SKM-1 (cell line): ENCODE results near the gene SLC6A13.

Experiments used
- DNase-seq: peaks from one replicate; lab custom pipeline; 2025; ENCODE audit not compliant: unreplicated experiment; lab: John Stamatoyannopoulos, UW

SLC6A13 gene

DNA sequence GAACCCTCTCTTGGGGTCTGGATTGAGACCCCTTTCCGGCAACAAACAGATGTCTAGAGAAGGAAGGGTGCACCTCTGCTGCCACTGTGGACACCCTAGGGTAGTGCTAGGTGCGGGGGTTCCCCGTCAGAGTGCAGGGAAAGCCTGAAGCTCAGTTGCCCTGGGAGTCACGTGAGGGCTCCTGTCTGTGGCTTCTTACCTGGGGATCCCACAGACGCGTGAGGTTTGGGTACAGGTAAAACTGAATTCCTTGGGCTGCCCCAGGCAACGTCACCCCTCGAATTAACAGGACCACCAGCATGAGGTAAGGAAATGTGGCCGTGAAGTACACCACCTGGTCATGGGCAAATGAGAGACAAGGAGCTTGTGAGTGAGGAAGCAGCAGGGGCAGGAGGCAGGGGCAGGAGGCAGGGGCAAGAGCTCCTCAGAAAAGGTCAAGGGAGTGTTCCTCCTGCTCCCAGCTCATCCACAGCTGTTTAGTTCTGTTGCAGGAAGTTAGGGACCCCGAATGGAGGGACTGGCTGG lies 27.7 kb downstream of the SLC6A13 start:
- DNase-seq = no peak

DNA sequence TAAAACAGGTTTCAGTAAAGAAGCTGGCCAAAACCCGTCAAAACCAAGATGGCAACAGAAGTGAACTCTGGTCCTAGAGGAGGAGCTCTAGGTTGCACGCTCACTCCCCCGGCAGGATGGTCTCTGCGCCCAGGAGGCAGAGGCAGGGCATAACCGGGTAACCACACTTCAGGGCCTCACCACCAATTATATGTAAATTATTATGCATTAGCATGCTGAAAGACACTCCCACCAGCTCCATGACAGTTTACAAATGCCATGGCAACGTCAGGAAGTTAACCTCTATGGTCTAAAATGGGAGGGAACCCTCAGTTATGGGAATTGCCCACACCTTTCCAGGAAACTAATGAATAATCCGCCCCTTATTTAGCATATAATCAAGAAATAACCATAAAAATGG lies 28.6 kb downstream of the SLC6A13 start:
- DNase-seq = no peak

DNA sequence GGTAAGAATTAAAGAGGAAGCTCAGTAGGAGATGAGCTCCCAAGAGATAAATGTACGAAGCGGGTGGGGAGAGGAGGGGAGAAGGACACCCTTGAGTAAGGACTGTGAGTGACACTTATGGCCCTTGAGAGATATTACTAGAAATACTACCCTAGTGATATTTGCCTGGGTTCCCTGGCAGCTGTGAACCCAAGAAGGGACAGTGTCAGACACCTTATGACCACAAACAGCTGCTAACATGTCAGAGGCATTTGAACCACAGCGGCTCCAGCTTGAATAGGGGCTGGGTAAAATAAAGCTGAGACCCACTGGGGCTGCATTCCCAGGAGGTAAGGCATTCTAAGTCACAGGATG lies 29.0 kb downstream of the SLC6A13 start:
- DNase-seq = no peak

DNA sequence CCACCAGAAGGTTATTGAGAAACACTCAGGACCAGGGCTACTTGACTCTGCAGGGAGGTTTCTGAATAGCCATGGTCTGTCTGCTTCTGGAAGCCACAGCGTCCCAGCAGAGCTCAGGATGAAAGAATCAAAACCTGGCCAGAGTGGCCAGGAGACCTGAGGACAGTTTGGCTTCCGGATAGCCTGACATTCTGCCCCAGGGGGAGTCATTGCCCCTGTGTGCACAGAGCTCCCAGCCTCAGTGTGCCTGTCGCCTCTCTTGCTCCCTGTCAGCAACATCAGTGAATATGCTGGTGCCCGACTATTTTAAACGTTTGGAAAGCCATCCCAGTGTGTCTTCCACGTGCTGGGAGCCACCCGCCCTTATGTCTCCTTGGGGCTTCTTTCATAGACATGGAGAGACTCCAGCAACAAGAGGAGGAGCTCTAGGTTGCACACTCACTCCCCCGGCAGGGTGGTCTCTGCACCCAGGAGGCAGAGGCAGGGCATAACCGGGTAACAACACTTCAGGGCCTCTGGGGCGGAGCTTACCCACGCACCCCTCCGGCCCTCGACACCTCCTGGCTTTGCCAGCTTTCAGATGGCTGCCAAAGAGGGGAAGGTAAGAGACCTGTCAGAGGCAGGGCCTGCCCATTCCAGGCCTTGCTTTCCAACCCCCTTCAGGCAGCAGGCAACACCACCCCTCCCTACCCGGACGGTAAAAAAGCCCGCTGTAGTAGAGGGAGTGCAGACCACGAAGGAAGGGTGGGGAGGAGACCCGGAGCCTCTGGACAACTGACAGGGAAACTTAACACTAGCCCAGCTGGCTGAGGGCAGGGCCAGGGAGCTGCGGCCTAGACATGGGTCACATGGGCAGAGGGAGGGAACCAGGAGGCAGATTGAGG lies 29.7 kb downstream of the SLC6A13 start:
- no peak for DNase-seq

DNA sequence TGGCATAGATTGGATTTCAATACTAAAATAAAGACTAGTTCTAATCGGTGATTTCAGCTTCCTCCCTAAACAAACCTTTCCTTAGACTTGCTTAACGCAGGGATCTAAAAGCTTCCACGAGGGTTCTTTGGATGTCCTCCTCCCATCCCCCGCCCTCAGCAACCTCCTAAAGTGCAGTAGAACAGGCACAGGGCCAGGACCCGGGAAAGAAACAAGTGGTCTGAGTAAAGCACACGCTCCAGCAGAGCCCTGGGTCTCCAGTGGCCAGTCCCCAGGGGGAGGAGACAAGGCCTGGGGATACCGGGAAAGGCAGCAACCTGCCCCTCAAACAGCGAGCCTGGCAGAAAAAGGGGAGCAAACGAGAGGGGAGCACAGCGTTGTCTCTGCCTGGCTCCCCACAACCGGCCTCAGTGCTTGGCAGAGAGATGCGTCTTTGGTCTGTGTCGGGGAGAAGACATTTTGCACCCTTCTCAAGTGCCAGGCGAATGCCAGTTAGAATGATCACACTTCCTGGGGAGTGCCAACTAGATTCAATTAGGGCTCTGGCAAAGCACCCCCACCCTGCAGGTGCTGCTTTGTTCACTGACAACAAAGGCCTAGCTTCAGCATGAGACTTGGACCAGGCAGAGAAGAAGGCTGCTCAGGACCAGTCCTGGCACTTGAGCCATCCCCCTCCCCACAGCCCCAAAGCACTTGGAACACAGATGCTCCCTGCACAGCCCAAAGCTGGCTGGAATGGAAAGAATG lies 31.5 kb downstream of the SLC6A13 start:
- DNase-seq = no peak

DNA sequence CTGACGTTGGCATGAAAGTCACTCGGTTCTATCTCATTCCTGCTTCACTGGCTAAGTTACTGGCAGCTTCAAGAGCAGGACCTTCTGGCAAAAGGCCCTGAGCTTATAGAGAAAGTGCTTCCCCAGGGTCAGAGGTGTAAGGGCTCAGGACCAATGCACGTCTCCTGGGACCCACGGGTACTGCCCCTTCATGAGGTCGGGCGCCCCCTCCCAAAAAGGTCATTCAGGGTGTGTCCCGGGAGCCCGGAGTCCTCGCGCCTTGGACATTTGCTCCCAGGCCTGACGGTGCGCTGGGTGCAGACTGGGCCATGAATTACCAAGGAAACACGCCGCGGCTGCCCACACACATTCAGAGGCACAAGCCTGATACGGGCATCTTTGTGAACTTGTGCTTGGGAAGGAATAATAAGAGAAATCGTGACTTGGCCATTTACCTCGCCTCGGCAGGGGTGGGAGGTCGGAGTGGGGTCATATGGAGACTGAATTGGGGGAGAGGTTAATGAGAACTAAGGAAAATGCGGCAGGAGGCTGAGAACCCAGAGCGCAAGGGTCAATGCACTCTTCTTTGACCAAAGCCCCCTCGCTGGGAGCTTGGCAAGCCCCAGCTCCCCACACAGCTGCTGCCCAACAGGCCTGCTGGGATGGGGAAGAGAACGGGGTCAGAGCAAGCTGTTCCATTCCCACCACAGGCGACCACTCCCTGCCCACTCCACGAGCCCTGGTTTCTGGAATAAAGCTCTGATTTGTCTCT lies 33.0 kb downstream of the SLC6A13 start:
- no peak for DNase-seq

DNA sequence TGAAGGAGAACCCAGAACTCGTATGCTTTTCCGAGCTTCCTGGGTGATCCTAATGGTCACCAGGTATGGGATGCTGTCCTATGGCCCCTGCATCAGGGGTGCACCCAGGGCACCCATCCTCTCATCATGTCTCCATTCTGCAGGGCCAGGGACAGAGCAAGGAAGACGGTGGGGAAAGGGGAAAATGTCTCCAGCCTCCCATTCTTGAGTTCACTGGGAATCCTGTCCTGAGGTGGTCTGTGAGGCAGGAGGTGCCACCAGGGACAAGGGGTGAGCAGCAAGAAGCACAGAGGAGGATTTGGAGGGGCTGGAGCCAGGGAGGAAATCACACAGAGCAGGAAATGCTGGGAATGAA lies 33.8 kb downstream of the SLC6A13 start:
- DNase-seq = no peak

DNA sequence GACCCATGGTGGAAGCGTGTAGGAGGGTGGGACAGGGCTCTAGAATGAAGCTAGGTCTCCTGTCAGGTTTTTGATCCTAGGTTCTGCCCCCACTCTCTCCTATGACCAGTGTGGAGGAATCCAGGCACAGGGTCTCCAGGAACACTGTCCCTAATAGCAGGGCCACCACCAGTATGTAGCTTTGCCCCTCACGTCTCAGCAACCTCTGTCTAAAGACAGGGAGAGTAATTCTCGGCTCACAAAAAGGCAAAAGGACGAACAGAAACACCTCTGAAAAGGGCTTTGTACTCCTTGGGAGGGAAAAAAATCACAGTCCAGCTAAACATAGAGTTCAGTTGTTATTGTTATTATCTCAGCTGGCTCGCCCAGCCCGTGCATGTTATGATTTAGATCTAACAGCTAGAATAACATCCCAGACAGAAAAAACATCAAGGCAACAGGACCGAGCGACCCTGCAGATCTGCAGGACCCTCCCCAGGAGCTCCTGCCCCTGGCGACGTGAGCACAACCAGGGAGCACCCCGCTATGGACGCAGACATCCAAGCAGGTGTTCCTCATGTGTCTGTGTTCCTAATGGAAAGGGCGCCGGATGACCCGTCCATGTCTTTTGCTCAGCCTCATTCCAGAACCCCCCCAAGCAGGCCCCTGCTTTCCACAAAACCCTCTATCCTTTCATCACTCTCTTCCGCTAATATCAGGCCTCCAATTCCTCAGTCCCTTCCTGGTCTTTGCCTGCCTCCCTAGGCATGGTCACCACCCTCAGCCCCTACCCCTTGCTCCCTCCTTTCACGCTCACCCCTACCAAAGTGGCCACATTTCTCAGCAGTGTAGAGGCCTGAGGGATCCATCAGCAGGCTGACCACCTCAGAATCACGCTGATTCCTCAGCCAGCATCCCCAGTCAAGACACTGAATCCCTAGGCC lies 34.5 kb downstream of the SLC6A13 start:
- DNase-seq = no peak

DNA sequence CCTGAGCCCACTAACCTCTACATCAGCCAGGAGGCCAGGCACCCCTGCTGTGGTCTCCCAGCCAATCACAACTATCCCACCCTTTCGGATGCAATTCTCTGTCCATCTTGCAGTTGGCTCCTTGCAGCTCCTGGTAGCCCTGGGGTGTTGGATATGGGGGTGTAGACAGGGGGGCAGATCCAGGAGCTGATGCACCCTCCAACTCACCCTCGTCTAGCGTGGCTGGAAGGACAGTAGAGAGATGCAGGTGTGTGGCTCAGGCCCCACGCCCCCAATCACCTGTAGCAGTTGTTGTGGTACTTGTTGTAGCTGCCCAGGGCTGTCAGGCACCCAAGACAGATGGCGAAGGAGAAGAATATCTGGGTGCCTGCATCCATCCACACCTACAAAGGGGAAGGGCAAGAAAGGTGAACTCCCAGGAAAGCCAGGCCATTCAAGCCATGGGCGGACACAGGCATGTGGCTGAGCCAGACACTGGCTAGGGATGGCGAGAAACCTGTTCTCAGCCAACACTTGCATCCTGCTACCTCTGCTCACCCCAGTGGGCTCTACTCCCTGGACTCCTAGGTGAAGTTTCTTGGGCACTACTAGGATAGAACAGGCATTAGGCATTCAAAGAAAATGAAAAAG lies 35.2 kb downstream of the SLC6A13 start:
- DNase-seq = no peak

DNA sequence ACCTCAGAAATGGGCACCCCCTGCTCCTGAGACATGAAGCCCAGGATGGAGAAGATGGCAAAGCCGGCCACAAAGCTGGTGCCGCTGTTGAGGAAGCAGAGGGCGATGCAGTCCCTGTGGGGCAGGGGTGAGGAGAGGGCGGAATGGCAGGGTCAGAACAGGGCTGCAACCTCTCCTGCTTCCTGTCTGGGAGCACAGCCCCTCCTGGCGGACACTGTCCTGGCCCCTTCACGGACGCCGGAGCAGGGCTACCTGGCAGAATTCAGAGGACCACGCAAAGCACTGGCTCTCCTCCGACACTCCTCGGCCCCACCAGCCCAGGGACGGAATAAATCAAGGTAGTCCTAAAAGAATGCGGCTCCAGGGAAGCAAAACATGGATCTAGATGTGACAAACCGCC lies 36.2 kb downstream of the SLC6A13 start:
- DNase-seq = no peak

DNA sequence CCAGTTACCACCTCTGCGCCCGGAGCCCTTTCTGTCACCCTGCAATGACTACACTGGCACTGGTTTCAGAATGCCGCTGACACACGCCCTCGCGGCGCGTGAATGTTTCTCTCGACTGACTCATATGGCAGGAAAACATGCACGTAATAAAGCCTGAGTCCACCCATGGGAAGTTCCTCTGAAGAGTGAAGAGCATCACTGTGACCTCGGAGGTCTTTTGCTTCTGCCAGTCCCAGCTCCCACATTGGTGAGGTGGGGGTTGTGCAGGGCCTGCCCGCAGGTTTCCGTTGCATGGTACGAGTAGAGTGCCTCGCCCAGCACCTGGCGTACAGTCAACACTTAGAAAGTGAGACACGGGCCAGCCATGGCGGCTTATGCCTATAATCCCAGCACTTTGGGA lies 37.6 kb downstream of the SLC6A13 start:
- no peak for DNase-seq

DNA sequence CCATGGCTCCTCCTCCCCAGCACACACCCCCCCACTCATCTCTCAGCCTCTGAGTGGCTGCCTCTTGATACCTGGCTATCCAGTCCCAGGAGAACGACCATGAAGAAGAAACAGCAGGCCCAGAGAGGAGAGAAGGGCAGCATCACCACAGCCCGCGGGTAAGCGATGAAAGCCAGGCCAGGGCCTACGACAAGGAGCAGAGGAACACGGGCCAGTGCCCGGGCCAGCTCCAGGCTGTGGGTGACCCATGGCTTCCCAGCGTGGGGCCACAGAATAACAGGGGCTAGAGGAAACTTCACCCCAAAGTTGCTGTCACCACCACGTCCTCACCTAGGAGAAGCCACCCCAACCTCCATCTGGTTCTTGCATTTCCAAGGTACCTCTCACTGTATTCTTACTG lies 38.3 kb downstream of the SLC6A13 start:
- DNase-seq = no peak

DNA sequence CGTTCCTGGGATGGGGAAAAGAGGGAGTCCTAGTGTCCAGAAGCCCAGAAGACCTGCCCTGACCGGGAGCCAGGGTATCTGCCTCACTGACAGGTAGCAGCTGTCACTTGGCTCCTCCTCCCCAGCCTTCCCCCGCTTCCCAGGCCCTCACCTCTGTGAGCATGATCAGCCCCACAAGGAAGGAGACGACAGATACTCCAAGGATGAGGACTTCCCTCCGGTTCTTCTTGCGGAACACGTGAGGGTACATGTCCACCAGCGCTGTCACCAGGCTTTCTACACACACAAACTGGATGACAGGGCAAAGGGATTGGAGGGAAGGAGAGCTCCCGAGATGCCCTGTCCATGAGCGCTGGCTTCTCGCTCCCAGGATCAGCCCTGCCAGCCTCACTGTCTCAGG lies 38.8 kb downstream of the SLC6A13 start:
- DNase-seq = no peak

DNA sequence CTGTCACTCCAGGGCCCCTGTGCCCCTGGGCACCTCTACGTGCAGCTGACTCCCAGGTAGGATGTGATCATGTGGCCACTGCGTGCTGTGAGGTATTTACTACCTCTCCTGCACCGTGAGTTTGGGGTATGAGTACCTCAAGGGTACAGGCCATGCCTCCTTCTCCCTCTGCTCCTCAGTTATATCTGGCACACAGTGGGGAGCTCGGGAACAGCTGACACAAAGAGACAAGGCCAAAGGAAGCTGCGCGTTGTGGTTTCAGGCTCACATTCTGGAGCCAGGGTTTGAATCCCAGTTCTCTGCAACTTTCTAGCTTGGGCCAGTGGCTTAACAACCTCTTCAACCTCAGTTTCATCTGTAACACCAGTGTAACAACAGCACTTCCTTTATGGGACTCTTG lies 40.9 kb downstream of the SLC6A13 start:
- no peak for DNase-seq

DNA sequence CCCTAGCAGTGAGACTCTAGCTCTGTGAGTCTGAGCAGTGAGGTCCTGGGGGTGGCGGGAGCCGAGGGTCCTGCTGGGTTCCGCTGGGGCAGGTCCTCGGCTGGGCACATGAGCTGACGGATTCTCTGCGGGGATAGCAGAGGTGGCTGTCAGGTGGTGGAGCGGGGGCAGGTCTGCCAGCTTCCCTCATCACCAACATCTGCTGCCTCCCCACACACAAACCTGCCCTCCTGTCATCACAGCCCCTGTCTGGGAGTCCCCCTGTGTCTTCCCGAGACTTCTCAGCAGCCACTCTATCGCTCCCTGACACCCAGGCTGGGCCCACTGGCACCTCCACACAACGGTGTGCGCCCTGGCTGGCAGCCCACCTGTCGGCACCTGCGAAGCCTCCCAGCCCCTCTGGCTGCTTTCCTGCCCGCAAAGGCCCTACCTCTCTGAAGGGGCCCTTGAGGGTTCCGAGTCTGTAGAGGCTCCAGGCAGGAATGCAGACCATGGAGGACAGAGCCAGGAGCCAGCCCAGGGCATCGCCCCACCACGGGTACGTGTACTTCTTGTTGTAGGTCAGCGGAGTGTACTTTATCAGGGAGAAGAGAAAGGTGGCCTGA lies 41.6 kb downstream of the SLC6A13 start:
- DNase-seq = no peak

DNA sequence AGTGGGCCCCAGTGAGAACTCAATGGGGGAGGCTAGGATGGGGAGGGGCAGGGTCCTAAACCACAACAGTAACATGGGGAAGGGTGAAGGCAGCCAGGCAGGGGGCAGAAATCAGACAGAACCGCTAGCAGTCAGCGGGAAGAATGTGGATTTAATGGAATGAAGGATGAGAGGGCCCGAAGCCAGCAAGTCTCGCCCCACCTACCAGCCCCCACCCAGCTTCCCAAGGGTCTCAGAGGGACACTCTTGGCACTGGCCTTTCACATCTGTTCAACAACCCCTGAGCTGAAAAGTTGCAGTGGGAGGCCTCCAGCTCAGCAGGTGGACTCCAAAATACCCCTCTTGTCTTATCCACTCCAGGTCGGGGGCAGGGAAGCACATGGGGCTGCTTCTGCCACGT lies 42.1 kb downstream of the SLC6A13 start:
- no peak for DNase-seq

DNA sequence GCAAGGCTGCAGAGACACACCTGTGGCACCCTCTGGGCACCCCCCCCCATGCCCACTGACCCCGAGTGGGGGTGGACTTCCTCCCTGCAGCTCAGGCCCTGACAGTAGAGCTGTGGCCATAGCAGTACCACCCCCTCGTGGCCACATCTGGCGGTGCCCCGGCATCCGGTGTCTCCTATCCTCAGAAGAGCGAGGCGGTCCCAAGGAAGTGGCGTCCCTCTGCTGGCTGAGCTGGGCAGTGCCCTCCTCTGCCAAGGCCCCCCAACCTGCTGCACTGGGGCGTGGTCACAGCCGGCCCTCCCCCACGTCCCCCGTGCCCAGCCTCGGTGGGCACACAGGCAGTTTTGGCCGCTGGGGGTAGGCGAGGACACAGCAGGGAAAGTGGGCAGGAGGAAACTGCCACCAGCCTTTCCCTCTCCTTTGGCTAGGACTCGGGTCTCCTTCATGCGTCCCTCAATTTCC lies 42.7 kb downstream of the SLC6A13 start:
- peak; percentile 13 for DNase-seq

DNA sequence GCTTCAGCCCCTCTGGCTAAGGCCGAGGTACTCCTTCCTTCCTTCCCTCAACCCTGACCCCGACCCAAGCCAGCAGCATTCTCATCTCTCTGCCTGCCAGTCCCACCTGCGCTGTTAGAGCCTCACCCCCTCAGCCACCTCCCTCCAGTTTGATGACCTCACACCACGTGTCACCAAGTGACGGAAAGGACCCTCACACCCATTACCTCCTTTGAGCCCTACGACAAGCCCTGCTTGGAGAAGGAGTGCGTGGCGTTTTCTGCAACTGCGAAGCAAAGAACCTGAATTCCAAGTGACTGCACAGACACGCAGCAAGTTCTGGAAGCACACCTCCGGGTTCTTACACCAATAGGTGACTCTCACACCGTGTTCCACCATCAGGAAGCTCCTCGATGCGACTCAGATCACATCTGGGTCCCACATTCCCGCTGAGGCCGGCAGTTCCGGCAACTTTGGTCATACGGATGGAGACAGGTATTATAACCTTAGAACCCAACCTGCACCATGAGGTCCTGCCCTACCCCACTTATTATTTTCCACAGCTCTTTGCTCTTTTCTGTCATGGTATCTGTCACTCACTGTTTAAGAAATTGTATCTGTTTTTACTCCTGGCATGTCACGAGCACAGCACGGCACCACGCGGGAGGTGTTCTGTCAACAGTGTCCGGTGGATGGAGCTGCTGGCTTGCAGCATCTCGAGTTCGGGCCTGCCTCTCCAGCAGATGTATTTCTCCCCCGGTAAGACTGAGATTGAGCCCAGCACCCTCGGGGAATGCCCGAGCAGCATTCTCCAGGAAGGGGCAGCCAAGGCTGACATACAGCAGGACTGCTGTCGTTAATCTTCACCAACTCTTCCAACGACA lies 43.7 kb downstream of the SLC6A13 start:
- DNase-seq = no peak

DNA sequence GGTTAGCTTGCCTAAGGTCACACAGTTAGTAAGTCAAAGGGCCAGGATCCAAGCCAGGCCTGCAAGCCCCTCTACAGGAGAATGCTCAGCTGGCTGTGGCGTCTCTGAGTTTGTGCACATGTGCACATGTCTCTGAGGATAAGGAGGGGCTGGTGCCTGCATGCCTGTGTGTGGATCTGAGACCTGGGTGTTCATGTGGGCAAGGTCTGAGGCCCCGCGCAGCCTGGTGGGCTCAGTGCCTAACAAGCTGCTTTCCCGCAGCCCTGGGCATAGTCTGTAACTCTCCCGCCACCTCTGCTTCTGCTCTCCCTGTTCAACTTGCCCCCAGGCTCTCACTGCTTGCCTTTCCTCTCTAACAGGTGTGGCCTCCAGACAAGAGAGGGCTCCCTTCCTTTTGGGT lies 44.4 kb downstream of the SLC6A13 start:
- no peak for DNase-seq
